T-helper 22 cell (primary cell): Measurements from ENCODE around the gene CARNS1.

Experiments used
- DNase-seq: peaks from one replicate; pipeline ENCODE4 v3.0.0-alpha.2; 2020; ENCODE audit warnings: low read depth

Gene CARNS1

GRCh38 chr11:67441098-67441563 is 25.7 kb downstream of the CARNS1 start:
- no peak for DNase-seq

GRCh38 chr11:67441731-67442351 is 26.4 kb downstream of the CARNS1 start:
- no peak for DNase-seq

GRCh38 chr11:67442504-67443404 is 27.3 kb downstream of the CARNS1 start:
- no peak for DNase-seq

GRCh38 chr11:67445515-67445914 is 30.0 kb downstream of the CARNS1 start:
- DNase-seq = no peak

GRCh38 chr11:67448220-67448609 is 32.7 kb downstream of the CARNS1 start:
- no peak for DNase-seq

GRCh38 chr11:67449116-67449844 is 33.8 kb downstream of the CARNS1 start:
- no peak for DNase-seq

- no peak for DNase-seq
These were observed 35.5 kb downstream of the CARNS1 start for GRCh38 chr11:67450796-67451657.

- DNase-seq = no peak
These were observed 36.1 kb downstream of the CARNS1 start for GRCh38 chr11:67451658-67451976.

- DNase-seq = no peak
These were observed 36.9 kb downstream of the CARNS1 start, which contains the start of gene GPR152 for GRCh38 chr11:67452141-67452952. Gene GPR152, minus strand, starts transcription at chr11:67452729. Its CDS starts 5 bp downstream, at chr11:67452724.

GRCh38 chr11:67453816-67454732 is 38.6 kb downstream of the CARNS1 start:
- no peak for DNase-seq

GRCh38 chr11:67455054-67455453 is 39.6 kb downstream of the CARNS1 start, which contains the start of gene CABP4:
Gene CABP4, plus strand, starts transcription at chr11:67455354. Its CDS starts 70 bp downstream, at chr11:67455424.
- no peak for DNase-seq

GRCh38 chr11:67456068-67456705 is 40.7 kb downstream of the CARNS1 start:
- no peak for DNase-seq

- no peak for DNase-seq
These were observed 42.0 kb downstream of the CARNS1 start for GRCh38 chr11:67457453-67457852.

GRCh38 chr11:67458266-67458665 is 42.8 kb downstream of the CARNS1 start:
- no peak for DNase-seq

- no peak for DNase-seq
These were observed 47.7 kb downstream of the CARNS1 start for GRCh38 chr11:67463186-67463585.

- no peak for DNase-seq
These were observed 48.4 kb downstream of the CARNS1 start for GRCh38 chr11:67463680-67464410.

GRCh38 chr11:67464411-67465188 is 49.1 kb downstream of the CARNS1 start:
- peak; percentile 91 for DNase-seq

GRCh38 chr11:67465189-67465510 is 49.7 kb downstream of the CARNS1 start:
- no peak for DNase-seq
